Tibial artery (tissue), 4 donors: ENCODE data around the gene ATRNL1.

Experiments
- DNase-seq, 2 donors: peaks; one replicate each; pipeline ENCODE4 v3.0.0-alpha.2; 2019
- H3K27ac ChIP-seq, 2 donors: fragments of 200-600 bp; sonication (generic) in 1 of 2; 1 replicate in 1 of 2; 2 replicates in 1 of 2; pipeline ENCODE4 v1.5.1; 2018 to 2019; ENCODE audit warnings: mild to moderate bottlenecking in 1 of 2
- H3K27me3 ChIP-seq, 2 donors: fragments of 200-600 bp; sonication (generic) in 1 of 2; one replicate each; pipeline versions ENCODE4 v1.5.1 to v1.6.0; 2016 to 2019
- H3K36me3 ChIP-seq, 3 donors: fragments of 200-600 bp; sonication (generic) in 2 of 3; one replicate each; pipeline ENCODE4 v1.5.1; 2016 to 2019; ENCODE audit warnings: mild to moderate bottlenecking in 2 of 3
- H3K4me1 ChIP-seq, 4 donors: fragments of 200-600 bp; sonication (generic) in 2 of 4; 1 replicate in 3 of 4; 2 replicates in 1 of 4; pipeline ENCODE4 v1.5.1; 2016 to 2019
- H3K4me3 ChIP-seq, 2 donors: fragments of 200-600 bp; sonication (generic) in 1 of 2; 1 replicate in 1 of 2; 2 replicates in 1 of 2; pipeline ENCODE4 v1.5.1; 2018 to 2019; ENCODE audit warnings: mild to moderate bottlenecking in 2 of 2
- H3K9me3 ChIP-seq, 3 donors: fragments of 200-600 bp; sonication (generic) in 1 of 3; one replicate each; pipeline ENCODE4 v1.5.1; 2016 to 2019
- CTCF ChIP-seq, 2 experiments: fragments of 200-600 bp in 1 of 2; fragments of 450-650 bp in 1 of 2; IDR thresholded peaks; one replicate each; pipeline ENCODE4 v1.5.1; 2017 to 2019; ENCODE audit warnings: antibody characterized with exemption in 2 of 2, mild to moderate bottlenecking in 1 of 2, moderate library complexity in 1 of 2
- intact Hi-C: fragments of 100-400 bp; cut with DNase I; formaldehyde crosslinking; loops from one replicate; pipeline ENCODE4 v1.15.0; 2023; ENCODE audit warnings: low total_unique reads

Gene ATRNL1

GRCh38 chr10:115093286-115093775, at the start of gene ATRNL1:
TSS of gene ATRNL1 (plus strand) at chr10:115093365. CDS start at chr10:115093751, 386 bp downstream.
- intact Hi-C loops, result no loop called here
- H3K9me3 ChIP-seq, result no peaks in the 10 kb centered on the region
- peaks cover 7 to 27% (median 10%) of the 10 kb centered on the region in 4 donors for H3K4me1 ChIP-seq
- TF ChIP-seq CTCF (IDR thresholded peaks at IDR 0.05), result no peak
- no peaks in the 10 kb centered on the region for H3K36me3 ChIP-seq
- DNase-seq, result no peak
- peak within 1 kb of the TSS; percentile 62 to 77 for H3K4me3 ChIP-seq
- H3K27me3 ChIP-seq, result peaks cover 0 to 9% of the 10 kb centered on the region in 2 donors
- H3K27ac ChIP-seq, result peak within 1 kb of the TSS; percentile 55 to 69

- Histone ChIP-seq H3K36me3 (no peaks in the 10 kb centered on the region), H3K4me3 (no peak overlapping the region), H3K9me3 (no peaks in the 10 kb centered on the region), H3K27me3 (no peaks in the 10 kb centered on the region), H3K4me1 (no peaks in the 10 kb centered on the region), H3K27ac (no peak overlapping the region)
- DNase-seq, result no peak
- no peak for TF ChIP-seq CTCF (IDR thresholded peaks at IDR 0.05)
- intact Hi-C loops, result no loop called here
These were observed 49.4 kb upstream of the ATRNL1 start for GRCh38 chr10:115043719-115044118.

GRCh38 chr10:115044891-115045290, 48.3 kb upstream of the ATRNL1 start:
- DNase-seq, result no peak
- intact Hi-C loops, result no loop called here
- no peak for TF ChIP-seq CTCF (IDR thresholded peaks at IDR 0.05)
- H3K36me3 ChIP-seq, result no peaks in the 10 kb centered on the region
- H3K4me1 ChIP-seq, result no peaks in the 10 kb centered on the region
- no peak overlapping the region for H3K27ac ChIP-seq
- H3K4me3 ChIP-seq, result no peak overlapping the region
- H3K9me3 ChIP-seq, result no peaks in the 10 kb centered on the region
- no peaks in the 10 kb centered on the region for H3K27me3 ChIP-seq

GRCh38 chr10:115045499-115045898, 47.7 kb upstream of the ATRNL1 start:
- Histone ChIP-seq H3K4me3 (no peak overlapping the region), H3K27me3 (no peaks in the 10 kb centered on the region), H3K36me3 (no peaks in the 10 kb centered on the region), H3K4me1 (no peaks in the 10 kb centered on the region), H3K27ac (no peak overlapping the region), H3K9me3 (no peaks in the 10 kb centered on the region)
- DNase-seq, result no peak
- intact Hi-C loops, result no loop called here
- TF ChIP-seq CTCF (IDR thresholded peaks at IDR 0.05), result no peak

DNA sequence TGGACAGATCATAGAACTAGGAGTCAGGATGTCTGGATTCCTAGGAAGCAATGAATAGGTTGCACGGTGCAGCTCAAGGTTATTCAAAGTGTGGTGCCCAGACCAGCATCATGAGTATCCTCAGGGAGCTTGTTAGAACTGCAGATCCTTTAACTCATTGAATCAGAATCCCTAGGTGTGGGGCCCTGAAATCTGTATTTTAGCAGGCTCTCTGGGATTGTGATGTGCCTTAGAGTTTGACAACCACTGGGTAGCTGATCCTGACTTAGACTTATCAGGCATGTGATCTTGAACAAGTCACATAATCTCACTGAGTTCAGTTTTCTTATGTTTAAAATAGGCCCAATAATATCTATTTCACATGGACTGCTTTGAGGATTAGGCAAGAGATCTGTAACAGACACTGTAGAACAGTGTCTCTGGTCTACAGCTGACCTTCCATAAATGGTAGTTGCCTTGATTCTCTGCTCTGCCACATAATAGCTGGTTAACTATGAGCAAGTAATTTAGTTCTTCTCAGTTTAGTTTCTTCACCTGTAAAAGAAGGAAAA, 46.4 kb upstream of the ATRNL1 start:
- no peaks in the 10 kb centered on the region for H3K36me3 ChIP-seq
- no peak overlapping the region for H3K27ac ChIP-seq
- no peaks in the 10 kb centered on the region for H3K4me1 ChIP-seq
- intact Hi-C loops, result no loop called here
- no peak for DNase-seq
- TF ChIP-seq CTCF (IDR thresholded peaks at IDR 0.05), result no peak
- H3K4me3 ChIP-seq, result no peak overlapping the region
- no peaks in the 10 kb centered on the region for H3K9me3 ChIP-seq
- no peaks in the 10 kb centered on the region for H3K27me3 ChIP-seq

- no peak for TF ChIP-seq CTCF (IDR thresholded peaks at IDR 0.05)
- no peak for DNase-seq
- H3K9me3 ChIP-seq, result no peaks in the 10 kb centered on the region
- no peaks in the 10 kb centered on the region for H3K4me1 ChIP-seq
- intact Hi-C loops, result no loop called here
- H3K4me3 ChIP-seq, result no peak overlapping the region
- H3K27me3 ChIP-seq, result no peaks in the 10 kb centered on the region
- H3K27ac ChIP-seq, result no peak overlapping the region
- H3K36me3 ChIP-seq, result no peaks in the 10 kb centered on the region
These were observed 45.5 kb upstream of the ATRNL1 start for GRCh38 chr10:115047705-115048104.
